ENCODE measurements around the gene LIN7B. TPM values are rescaled to one million over a fixed set of nuclear protein-coding genes. Genes with fewer than 3 reads are reported as not detected.

LIN7B gene
- total RNA-seq, 2 experiments from 2014 or later, result 3.6 to 5.5 TPM

DNA sequence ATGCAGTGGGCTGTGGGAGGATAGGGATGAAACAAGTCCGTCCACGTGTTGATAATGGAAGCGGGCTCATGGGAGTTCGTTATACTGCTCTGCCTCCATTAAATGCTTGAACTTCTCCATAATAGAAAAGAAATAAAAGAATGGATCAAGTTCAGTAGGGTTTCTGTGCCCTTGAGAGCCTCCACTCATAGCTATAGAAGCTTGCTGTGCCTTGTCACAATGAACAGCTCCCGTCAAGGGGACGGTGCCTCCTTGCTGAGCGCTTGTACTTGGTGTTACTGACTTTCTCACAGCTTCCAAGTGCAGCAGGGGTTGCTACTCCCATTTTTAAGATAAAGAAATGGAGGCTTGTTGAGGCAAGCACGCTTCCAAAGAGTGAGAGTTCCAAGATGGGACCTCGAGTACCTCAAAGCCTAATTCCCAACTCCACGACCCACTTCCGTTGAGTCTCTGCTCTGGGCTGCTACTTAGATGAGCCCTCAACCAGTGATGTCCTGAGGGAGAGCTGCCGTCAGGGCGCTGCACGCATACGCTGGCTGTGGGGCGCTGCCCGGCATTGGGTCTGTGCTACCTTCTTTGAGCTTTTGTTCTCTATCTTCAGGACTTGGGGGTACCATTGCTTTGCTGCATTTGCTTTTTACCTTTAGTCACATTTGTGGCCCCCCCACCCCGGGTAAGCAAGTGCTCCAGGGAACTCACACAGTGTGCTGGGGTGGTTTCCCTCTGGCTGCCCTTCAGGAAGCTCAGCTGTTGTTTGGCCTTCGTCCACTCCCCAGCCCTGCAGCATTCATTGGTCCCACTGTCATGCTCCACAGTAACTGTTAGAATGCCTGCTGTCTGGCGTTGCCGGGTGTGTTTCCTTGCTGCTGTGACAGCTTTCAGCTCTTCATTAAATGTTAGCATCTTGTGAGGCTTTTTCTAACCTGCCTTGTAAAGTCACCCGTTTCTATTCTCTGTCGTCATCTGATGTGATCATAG lies 19.4 kb upstream of the LIN7B start:
- H3K79me2 ChIP-seq (ENCODE audit: insufficient read depth, low read depth, low read length), result peaks cover 8% of the 10 kb centered on the region; the same call in 1 of the 2 replicates
- no peaks in the 10 kb centered on the region for H3K9me2 ChIP-seq (ENCODE audit: insufficient read depth, low read length)
- CTCF ChIA-PET (ENCODE audit: unreplicated experiment), result interaction anchor here (1.0 kb wide), 1 partner anchor 12 kb away, joined by 4 read pairs; no protein-coding TSS in a partner anchor
- H3K4me2 ChIP-seq (ENCODE audit: low read length), result no peak overlapping the region
- intact Hi-C loops (cut with micrococcal nuclease; ENCODE audit: unreplicated experiment), result loop anchor here (5.0 kb wide), 2 partner anchors 113 to 133 kb away; no protein-coding TSS in a partner anchor
- no peak overlapping the region for H3K4me3 ChIP-seq (ENCODE audit: low read depth, low read length, poor library complexity, severe bottlenecking)
- POLR2A ChIA-PET, result interaction anchor here (0.6 to 0.7 kb wide), 2 partner anchors 288 to 778 kb away, joined by 4 to 5 read pairs; no protein-coding TSS in a partner anchor
- no peaks in the 10 kb centered on the region for H3K9me3 ChIP-seq (ENCODE audit: low read length)
- H3K4me1 ChIP-seq (ENCODE audit: insufficient read depth, low read length, poor library complexity, severe bottlenecking), result no peaks in the 10 kb centered on the region
- no peaks in the 10 kb centered on the region; the same call in 1 of the 2 replicates for H4K20me1 ChIP-seq (ENCODE audit: insufficient read depth, low read length)
- no peak for DNase-seq (ENCODE audit: low spot score)
- TF ChIP-seq EZH2phosphoT487 (IDR thresholded peaks at IDR 0.05; ENCODE audit: borderline replicate concordance, low read depth, low read length), result no peak
- TF ChIP-seq, protein P1, sequence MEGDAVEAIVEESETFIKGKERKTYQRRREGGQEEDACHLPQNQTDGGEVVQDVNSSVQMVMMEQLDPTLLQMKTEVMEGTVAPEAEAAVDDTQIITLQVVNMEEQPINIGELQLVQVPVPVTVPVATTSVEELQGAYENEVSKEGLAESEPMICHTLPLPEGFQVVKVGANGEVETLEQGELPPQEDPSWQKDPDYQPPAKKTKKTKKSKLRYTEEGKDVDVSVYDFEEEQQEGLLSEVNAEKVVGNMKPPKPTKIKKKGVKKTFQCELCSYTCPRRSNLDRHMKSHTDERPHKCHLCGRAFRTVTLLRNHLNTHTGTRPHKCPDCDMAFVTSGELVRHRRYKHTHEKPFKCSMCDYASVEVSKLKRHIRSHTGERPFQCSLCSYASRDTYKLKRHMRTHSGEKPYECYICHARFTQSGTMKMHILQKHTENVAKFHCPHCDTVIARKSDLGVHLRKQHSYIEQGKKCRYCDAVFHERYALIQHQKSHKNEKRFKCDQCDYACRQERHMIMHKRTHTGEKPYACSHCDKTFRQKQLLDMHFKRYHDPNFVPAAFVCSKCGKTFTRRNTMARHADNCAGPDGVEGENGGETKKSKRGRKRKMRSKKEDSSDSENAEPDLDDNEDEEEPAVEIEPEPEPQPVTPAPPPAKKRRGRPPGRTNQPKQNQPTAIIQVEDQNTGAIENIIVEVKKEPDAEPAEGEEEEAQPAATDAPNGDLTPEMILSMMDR (conservative IDR thresholded peaks at IDR 0.05; ENCODE audit: low read length), result no peak
- BruUV-seq (replicated peaks), result no TSS peak
- no peak overlapping the region for H3K27ac ChIP-seq (ENCODE audit: low read depth, low read length, poor library complexity, severe bottlenecking)
- H2AFZ ChIP-seq (ENCODE audit: low read length), result no peak overlapping the region
- H3K36me3 ChIP-seq (ENCODE audit: insufficient read depth, low read length), result peaks cover 99% of the 10 kb centered on the region

DNA sequence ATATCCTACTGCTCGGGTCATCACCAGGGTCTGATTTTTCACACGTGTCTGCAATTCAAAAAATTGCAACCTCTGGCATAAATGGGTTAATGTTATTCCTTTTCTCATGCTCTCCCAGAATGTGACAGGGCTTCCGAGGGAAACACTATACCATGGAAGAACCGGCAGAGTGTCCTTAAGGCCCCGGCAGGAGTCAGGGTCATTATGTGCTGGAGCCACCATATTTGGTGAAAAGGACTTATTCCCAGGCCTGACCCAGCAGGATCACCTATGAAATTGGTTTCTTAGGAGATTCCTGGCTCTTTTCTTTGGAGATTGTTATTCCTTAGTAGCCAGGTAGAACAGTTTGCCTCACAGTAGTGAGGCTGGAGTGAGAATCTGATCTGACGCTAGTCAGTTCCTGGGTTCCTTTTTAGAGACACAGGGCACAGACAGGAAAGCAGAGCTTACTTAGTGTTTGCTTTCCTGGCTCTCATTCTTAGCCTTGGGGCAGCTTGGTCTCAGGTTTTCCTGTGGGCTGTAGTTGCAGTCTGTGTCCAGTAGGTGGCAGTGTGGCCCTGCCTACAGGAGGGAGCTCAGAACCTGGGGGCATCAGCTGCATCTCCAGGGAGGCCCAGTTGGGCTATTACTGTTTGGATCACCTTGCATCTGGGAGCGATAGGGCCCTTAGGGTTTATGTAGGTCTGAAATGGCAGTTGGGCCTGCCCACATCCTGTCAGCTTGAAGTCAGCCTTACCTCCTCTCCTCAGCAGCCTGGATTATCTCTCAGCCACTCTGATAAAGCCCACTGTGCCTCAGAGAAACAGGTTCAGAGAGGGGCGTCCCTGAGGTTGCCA lies 16.5 kb upstream of the LIN7B start:
- ChIA-PET CTCF (ENCODE audit: unreplicated experiment) (interaction anchor here (0.6 to 2.1 kb wide), 3 partner anchors 10 to 128 kb away, joined by 3 to 6 read pairs (median 4); no protein-coding TSS in a partner anchor), POLR2A (interaction anchor here (0.5 kb wide), 1 partner anchor 23 kb away, joined by 4 read pairs; no protein-coding TSS in a partner anchor)
- Histone ChIP-seq H4K20me1 (ENCODE audit: insufficient read depth, low read length) (no peaks in the 10 kb centered on the region; the same call in 1 of the 2 replicates), H3K4me3 (ENCODE audit: low read depth, low read length, poor library complexity, severe bottlenecking) (no peak overlapping the region), H3K36me3 (ENCODE audit: insufficient read depth, low read length) (peaks cover 97% of the 10 kb centered on the region), H3K4me1 (ENCODE audit: insufficient read depth, low read length, poor library complexity, severe bottlenecking) (no peaks in the 10 kb centered on the region), H3K9me2 (ENCODE audit: insufficient read depth, low read length) (no peaks in the 10 kb centered on the region), H3K27ac (ENCODE audit: low read depth, low read length, poor library complexity, severe bottlenecking) (no peak overlapping the region), H3K79me2 (ENCODE audit: insufficient read depth, low read depth, low read length) (no peaks in the 10 kb centered on the region; the same call in 1 of the 2 replicates), H3K4me2 (ENCODE audit: low read length) (no peak overlapping the region), H2AFZ (ENCODE audit: low read length) (no peak overlapping the region), H3K9me3 (ENCODE audit: low read length) (no peaks in the 10 kb centered on the region)
- intact Hi-C loops (cut with micrococcal nuclease; ENCODE audit: unreplicated experiment), result loop anchor here (2.0 to 5.0 kb wide), 3 partner anchors 49 to 130 kb away; no protein-coding TSS in a partner anchor
- TF ChIP-seq, protein P1 (conservative IDR thresholded peaks at IDR 0.05; ENCODE audit: low read length), result peak; percentile 100
- no peak for TF ChIP-seq EZH2phosphoT487 (IDR thresholded peaks at IDR 0.05; ENCODE audit: borderline replicate concordance, low read depth, low read length)
- DNase-seq (ENCODE audit: low spot score), result peak; percentile 80
- BruUV-seq (replicated peaks), result no TSS peak
